MM.1S (cell line): ENCODE measurements around the gene COMMD10.

Experiments used
- EZH2 ChIP-seq: fragments of 300-600 bp; sonication (generic); optimal IDR thresholded peaks from 2 replicates; pipeline ENCODE3; 2017; ENCODE audit warnings: low read depth, mild to moderate bottlenecking, antibody characterized with exemption, low read length, mixed read lengths
- EZH2phosphoT487 ChIP-seq: fragments of 300-600 bp; sonication (generic); IDR thresholded peaks from 2 replicates; pipeline ENCODE4 v1.6.1; 2018; ENCODE audit warnings: antibody characterized with exemption, low read length
- TF ChIP-seq, protein P1 (sequence below): fragments of 300-600 bp; sonication (generic); IDR thresholded peaks from 2 replicates; pipeline ENCODE4 v1.5.1; 2016; ENCODE audit warnings: antibody characterized with exemption, low read length, mixed read lengths

GRCh38 chr5:116297296-116297814 lies 212.5 kb downstream of the COMMD10 start:
- TF ChIP-seq, protein P1, sequence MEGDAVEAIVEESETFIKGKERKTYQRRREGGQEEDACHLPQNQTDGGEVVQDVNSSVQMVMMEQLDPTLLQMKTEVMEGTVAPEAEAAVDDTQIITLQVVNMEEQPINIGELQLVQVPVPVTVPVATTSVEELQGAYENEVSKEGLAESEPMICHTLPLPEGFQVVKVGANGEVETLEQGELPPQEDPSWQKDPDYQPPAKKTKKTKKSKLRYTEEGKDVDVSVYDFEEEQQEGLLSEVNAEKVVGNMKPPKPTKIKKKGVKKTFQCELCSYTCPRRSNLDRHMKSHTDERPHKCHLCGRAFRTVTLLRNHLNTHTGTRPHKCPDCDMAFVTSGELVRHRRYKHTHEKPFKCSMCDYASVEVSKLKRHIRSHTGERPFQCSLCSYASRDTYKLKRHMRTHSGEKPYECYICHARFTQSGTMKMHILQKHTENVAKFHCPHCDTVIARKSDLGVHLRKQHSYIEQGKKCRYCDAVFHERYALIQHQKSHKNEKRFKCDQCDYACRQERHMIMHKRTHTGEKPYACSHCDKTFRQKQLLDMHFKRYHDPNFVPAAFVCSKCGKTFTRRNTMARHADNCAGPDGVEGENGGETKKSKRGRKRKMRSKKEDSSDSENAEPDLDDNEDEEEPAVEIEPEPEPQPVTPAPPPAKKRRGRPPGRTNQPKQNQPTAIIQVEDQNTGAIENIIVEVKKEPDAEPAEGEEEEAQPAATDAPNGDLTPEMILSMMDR = no peak
- TF ChIP-seq EZH2phosphoT487 (no peak), EZH2 (no peak)
